ENCODE measurements around the gene POU4F2.

The POU4F2 gene, protein sequence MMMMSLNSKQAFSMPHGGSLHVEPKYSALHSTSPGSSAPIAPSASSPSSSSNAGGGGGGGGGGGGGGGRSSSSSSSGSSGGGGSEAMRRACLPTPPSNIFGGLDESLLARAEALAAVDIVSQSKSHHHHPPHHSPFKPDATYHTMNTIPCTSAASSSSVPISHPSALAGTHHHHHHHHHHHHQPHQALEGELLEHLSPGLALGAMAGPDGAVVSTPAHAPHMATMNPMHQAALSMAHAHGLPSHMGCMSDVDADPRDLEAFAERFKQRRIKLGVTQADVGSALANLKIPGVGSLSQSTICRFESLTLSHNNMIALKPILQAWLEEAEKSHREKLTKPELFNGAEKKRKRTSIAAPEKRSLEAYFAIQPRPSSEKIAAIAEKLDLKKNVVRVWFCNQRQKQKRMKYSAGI

DNA sequence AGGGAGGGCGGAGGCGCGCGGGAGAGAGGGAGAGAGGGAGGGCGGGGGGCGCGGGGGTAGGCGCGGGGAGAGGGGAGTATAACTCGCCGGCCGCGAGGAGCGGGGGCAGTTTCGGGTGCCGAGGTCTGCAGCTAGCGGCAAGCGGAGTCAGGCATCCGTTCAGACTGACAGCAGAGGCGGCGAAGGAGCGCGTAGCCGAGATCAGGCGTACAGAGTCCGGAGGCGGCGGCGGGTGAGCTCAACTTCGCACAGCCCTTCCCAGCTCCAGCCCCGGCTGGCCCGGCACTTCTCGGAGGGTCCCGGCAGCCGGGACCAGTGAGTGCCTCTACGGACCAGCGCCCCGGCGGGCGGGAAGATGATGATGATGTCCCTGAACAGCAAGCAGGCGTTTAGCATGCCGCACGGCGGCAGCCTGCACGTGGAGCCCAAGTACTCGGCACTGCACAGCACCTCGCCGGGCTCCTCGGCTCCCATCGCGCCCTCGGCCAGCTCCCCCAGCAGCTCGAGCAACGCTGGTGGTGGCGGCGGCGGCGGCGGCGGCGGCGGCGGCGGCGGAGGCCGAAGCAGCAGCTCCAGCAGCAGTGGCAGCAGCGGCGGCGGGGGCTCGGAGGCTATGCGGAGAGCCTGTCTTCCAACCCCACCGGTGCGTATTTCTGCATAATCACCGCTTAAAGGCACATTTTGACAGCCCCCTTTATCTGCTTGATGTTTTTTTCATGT lies at the start of gene POU4F2:
Gene POU4F2 (plus strand): TSS at position 108 of the 720 bp plus-strand sequence. CDS start 248 bp downstream, at position 356.
- Histone ChIP-seq H3K9ac (no peak within 1 kb of the TSS), H2AFZ (ENCODE audit: low read depth) (no peak within 1 kb of the TSS), H3K27me3 (ENCODE audit: insufficient read depth, low read depth) (no peaks in the 10 kb centered on the region), H3K79me2 (ENCODE audit: insufficient read depth, low read depth) (no peaks in the 10 kb centered on the region), H3K27ac (no peak within 1 kb of the TSS), H3K36me3 (ENCODE audit: insufficient read depth) (no peaks in the 10 kb centered on the region), H4K20me1 (ENCODE audit: insufficient read depth) (no peaks in the 10 kb centered on the region), H3K4me3 (IDR thresholded peaks at IDR 0.05; ENCODE audit: insufficient read depth, low read depth, low read length) (no peak within 1 kb of the TSS), H3K4me2 (no peak within 1 kb of the TSS), H3K4me1 (ENCODE audit: low read depth, poor library complexity, severe bottlenecking) (no peaks in the 10 kb centered on the region)
- no peak for TF ChIP-seq CTCF (conservative IDR thresholded peaks at IDR 0.05; ENCODE audit: low read depth, low read length)

DNA sequence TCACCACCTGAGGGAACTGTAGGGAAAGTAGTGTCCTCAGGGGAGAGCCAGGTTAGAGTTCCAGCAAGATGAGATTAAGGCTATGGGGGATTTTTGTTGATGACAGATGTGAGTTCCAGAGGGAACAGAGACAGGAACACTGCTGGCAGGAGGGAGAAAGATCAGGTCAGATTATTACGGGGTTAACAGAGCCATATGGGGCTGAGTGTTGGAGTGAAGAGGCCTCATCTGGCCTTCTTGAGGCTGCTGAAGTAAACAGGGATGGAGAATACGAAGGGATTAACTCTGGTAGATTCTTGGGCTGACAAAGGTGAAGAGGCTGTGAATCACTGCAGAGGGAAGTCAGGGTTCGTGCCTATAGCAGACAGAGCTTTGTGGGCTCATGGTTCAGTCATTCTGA lies 47.9 kb upstream of the POU4F2 start:
- H3K27me3 ChIP-seq (ENCODE audit: insufficient read depth, low read depth) = no peaks in the 10 kb centered on the region
- no peak overlapping the region for H3K9ac ChIP-seq
- H4K20me1 ChIP-seq (ENCODE audit: insufficient read depth) = no peaks in the 10 kb centered on the region
- no peak for TF ChIP-seq CTCF (conservative IDR thresholded peaks at IDR 0.05; ENCODE audit: low read depth, low read length)
- H3K4me3 ChIP-seq (IDR thresholded peaks at IDR 0.05; ENCODE audit: insufficient read depth, low read depth, low read length) = no peak overlapping the region
- no peaks in the 10 kb centered on the region for H3K4me1 ChIP-seq (ENCODE audit: low read depth, poor library complexity, severe bottlenecking)
- H3K36me3 ChIP-seq (ENCODE audit: insufficient read depth) = no peaks in the 10 kb centered on the region
- no peaks in the 10 kb centered on the region for H3K79me2 ChIP-seq (ENCODE audit: insufficient read depth, low read depth)
- no peak overlapping the region for H2AFZ ChIP-seq (ENCODE audit: low read depth)
- no peak overlapping the region for H3K27ac ChIP-seq
- no peak overlapping the region for H3K4me2 ChIP-seq

GRCh38 chr4:146592019-146592418 lies 46.7 kb upstream of the POU4F2 start:
- Histone ChIP-seq H2AFZ (ENCODE audit: low read depth) (no peak overlapping the region), H3K79me2 (ENCODE audit: insufficient read depth, low read depth) (no peaks in the 10 kb centered on the region), H3K9ac (no peak overlapping the region), H3K27ac (no peak overlapping the region), H3K4me3 (IDR thresholded peaks at IDR 0.05; ENCODE audit: insufficient read depth, low read depth, low read length) (no peak overlapping the region), H3K4me1 (ENCODE audit: low read depth, poor library complexity, severe bottlenecking) (no peaks in the 10 kb centered on the region), H3K36me3 (ENCODE audit: insufficient read depth) (no peaks in the 10 kb centered on the region), H3K4me2 (no peak overlapping the region), H3K27me3 (ENCODE audit: insufficient read depth, low read depth) (no peaks in the 10 kb centered on the region), H4K20me1 (ENCODE audit: insufficient read depth) (no peaks in the 10 kb centered on the region)
- no peak for TF ChIP-seq CTCF (conservative IDR thresholded peaks at IDR 0.05; ENCODE audit: low read depth, low read length)

- Histone ChIP-seq H3K79me2 (ENCODE audit: insufficient read depth, low read depth) (no peaks in the 10 kb centered on the region), H3K27me3 (ENCODE audit: insufficient read depth, low read depth) (no peaks in the 10 kb centered on the region), H2AFZ (ENCODE audit: low read depth) (no peak overlapping the region), H3K4me2 (no peak overlapping the region), H3K4me1 (ENCODE audit: low read depth, poor library complexity, severe bottlenecking) (no peaks in the 10 kb centered on the region), H4K20me1 (ENCODE audit: insufficient read depth) (no peaks in the 10 kb centered on the region), H3K4me3 (IDR thresholded peaks at IDR 0.05; ENCODE audit: insufficient read depth, low read depth, low read length) (no peak overlapping the region), H3K27ac (no peak overlapping the region), H3K36me3 (ENCODE audit: insufficient read depth) (no peaks in the 10 kb centered on the region), H3K9ac (no peak overlapping the region)
- no peak for TF ChIP-seq CTCF (conservative IDR thresholded peaks at IDR 0.05; ENCODE audit: low read depth, low read length)
Observed at GRCh38 chr4:146632770-146633470, 5.8 kb upstream of the POU4F2 start.

All from KMS-11 (cell line).